Measurements from ENCODE around the gene LIG3.
"Not testable (repeated sequence)": the region's sequence is repeated elsewhere in the genome, so short reads cannot be mapped to it uniquely, and the experiment has no call there.

Gene LIG3

DNA sequence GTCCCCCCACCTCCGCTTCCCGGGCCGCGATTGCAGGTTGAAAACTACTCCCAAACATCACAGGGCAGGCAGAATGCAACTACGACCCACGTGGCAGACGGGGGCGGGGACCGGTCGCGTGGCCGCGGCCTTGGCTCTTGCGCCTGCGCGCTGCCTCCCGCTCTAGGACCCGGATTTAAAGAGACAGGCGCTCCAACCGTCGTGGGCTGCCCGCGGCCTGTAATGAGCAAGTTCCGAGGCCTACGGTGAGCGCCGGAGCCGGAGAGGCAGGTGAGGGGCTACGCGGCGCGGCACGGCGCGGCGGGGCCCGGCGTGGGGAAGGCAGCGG lies at the start of gene LIG3:
Gene LIG3 (plus strand): TSS at position 160 of the 328 bp plus-strand sequence. CDS start 2,494 bp downstream, outside the sequence.
- peak; percentile 94 for DNase-seq (ENCODE audit: low spot score)

GRCh38 chr17:34950780-34951179 lies 29.5 kb upstream of the LIG3 start:
- not testable (repeated sequence) for DNase-seq (ENCODE audit: low spot score)

GRCh38 chr17:34958438-34958837 lies 21.9 kb upstream of the LIG3 start:
- DNase-seq (ENCODE audit: low spot score), result no peak

DNA sequence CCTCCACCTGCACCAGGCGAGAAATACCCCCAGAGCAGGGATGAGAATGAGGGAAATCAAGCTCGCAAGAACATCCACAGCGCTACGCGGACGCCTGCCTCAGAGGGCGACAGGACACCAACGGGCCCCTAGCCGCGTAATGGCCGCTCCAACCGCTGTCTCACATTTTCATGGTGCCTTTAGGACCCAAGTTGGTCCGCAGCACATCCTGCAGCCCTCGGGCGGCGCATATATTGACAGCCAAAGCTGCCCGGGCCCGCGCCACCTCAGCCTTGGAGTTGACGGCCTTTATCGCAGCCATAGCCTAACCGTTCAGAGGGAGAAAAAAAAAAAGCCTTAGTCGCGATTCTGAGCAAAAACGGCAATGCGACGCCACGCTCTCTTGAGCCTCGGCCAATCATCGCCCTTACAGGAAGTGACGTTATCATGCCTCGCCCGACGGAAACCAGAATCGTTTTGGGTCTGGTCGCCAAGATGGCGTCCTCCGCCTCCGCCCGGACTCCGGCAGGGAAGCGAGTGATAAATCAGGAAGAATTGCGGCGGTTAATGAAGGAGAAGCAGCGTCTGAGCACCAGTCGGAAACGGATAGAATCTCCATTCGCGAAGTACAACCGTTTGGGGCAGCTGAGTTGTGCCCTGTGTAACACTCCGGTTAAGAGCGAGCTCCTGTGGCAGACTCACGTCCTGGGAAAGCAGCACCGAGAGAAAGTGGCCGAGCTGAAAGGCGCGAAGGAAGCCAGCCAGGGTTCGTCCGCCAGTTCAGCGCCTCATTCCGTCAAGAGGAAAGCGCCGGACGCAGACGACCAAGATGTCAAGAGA lies 19.0 kb upstream of the LIG3 start, which contains the start of the genes CCT6B and ZNF830:
Gene CCT6B (minus strand): TSS at position 368 of the 819 bp plus-strand sequence. CDS start 67 bp downstream, at position 301.
Gene ZNF830 (plus strand): TSS at position 448 of the 819 bp plus-strand sequence. CDS start 27 bp downstream, at position 475.
- peak; percentile 73 for DNase-seq (ENCODE audit: low spot score)

- no peak for DNase-seq (ENCODE audit: low spot score)
These were observed 6.1 kb upstream of the LIG3 start for GRCh38 chr17:34974179-34974578.

- no peak for DNase-seq (ENCODE audit: low spot score)
These were observed 5.2 kb upstream of the LIG3 start for GRCh38 chr17:34974794-34975785.

- DNase-seq (ENCODE audit: low spot score), result no peak
These were observed 1.2 kb upstream of the LIG3 start for GRCh38 chr17:34979153-34979552.

DNA sequence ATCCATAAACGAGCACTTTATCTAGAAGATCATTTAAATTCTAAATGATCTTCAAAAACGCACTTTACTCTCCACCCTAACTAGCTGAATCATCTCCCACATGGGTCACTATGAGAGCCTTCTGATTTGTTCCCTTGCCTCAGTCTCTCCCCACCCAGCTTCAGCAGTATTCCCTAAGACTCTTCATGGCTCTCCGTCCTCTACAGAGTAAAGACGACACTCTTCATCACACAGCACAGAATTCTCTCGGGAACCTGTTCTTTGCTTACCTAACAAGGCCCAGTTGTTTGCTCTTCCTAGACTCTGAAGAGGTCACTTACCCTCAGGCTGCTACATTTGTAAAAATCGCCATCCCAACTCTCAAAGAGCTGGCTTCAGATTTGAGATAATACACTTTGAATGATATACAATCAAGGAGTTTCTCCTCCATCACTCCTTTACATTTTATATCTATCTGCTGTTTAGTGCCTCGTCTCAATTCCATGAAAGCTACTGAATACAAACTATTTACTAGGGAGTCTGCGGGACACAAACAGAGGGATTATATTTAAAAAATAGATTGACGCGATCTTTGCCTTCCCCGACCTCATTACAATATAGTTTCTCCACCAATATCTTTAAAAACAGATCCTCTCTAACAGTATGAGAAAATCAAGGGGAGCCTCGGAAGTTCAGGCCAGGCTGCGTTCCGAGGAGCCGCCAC lies 511 bp upstream of the LIG3 start:
- no peak for DNase-seq (ENCODE audit: low spot score)

DNA sequence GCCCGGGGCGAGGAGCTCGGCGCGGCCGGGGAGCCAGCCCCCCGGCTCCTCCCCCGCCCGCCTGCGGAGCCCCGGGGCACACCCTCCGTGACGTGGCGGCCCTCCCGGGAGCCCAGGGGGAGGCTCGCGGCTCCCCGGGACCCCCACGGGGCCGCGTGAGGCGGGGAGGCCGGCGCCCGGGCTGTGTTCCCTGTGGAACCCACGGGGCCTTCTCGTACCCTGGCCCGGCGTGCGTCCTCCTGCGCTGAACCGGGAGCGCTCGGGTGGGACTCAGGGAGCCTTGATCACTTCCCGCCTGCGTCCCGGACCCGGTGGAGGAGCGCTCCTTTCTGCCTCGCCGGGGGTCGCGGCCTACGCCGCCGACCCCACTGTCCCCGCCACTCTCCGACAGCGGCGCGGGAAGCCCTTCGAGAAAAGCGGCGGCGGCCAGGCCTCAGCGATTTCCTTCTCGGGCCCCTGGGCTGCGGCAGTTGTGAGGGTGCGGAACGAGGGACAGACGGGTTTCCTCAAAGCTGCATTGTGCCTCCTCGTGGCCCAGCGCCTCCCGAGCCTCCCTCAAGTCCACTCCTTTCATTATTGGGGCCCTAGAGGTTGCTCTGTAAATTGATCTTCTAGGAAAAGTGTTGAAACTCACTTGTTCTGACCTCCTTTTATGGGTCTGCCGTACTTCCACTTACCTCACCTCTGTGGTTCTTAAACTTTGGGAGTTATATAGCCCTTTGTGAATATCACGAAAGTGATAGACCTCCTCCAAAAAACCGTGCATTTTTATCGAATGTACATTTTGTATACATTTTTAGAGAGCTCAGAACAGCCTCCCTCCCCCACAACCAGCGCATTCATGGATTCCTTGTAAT lies 597 bp downstream of the LIG3 start:
- DNase-seq (ENCODE audit: low spot score), result peak; percentile 85

GRCh38 chr17:34981538-34982241 lies 1.4 kb downstream of the LIG3 start:
- DNase-seq (ENCODE audit: low spot score), result peak; percentile 30

DNA sequence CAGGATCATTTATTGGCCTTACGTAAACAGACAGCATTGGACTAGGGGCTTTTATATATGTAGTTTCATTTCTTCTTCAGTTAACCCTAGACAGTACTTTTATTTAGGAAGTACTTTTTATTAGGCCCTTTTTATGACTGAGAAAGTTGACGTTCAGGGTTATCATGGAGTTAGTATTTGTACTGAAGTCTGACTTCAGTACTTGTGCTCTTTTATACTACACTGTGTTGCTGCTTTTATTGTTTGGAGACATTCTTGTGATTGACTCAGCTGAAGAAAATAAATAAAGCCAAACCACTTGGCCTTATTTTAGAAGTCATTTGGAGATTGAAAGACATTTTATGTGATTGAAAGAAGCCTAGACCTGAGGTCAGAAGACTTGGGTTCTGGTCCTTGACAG lies 6.9 kb downstream of the LIG3 start:
- no peak for DNase-seq (ENCODE audit: low spot score)

DNA sequence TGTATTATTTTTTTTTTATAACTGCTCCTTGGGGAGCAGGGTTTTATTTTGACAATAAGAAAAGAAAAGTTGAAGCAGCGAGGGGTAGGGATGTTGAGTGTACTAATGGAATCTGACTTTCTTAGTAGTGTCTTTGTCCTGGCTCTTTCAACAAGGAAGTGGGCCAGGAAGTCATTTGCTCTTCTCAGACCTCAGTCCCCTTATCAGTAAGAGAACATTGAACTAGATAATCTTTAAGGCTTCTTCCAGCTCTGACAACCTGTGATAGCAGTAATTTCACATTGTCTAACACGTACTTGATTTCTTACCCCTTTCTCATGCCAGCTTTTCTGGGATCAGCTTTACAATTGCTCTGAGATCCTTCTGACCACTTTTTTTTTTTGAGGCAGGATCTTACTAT lies 8.3 kb downstream of the LIG3 start:
- DNase-seq (ENCODE audit: low spot score), result no peak

- no peak for DNase-seq (ENCODE audit: low spot score)
These were observed 9.2 kb downstream of the LIG3 start for GRCh38 chr17:34989473-34989872.

DNA sequence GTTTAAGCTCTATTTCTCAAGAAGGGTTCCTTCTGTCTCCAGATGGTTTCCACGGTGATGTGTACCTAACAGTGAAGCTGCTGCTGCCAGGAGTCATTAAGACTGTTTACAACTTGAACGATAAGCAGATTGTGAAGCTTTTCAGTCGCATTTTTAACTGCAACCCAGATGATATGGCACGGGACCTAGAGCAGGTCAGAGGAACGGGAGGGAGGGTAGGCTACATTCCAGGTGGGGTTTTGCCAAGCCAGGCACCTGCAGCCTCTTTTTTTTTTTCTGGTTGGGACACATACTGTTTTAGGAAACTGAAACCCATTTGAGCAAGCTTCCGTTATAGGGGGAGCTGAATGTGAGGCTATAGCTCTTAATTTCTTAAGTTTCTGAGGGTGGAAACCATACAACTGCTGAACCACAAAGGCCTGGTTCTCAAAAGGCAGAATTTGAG lies 10.6 kb downstream of the LIG3 start:
- no peak for DNase-seq (ENCODE audit: low spot score)

- no peak for DNase-seq (ENCODE audit: low spot score)
These were observed 11.3 kb downstream of the LIG3 start for GRCh38 chr17:34991606-34992005.

DNA sequence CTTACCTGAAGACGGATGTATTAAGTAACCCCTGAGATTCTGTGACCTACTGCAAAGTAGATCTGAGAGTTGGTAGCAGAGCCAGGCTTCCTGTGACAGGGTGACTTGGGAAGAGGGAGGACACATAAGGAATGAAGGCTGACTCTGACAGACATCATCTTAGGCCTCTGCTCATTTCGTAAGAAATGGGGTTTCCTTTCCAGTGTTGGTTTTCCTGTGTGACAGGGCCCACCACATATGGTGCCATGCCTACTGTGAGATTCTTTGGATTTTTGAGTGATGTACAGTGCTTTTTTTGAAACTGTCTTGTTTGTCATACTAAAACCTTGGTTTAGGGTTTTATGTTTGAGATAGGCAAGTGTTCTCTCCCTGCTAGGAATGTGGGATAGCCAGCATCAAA lies 12.7 kb downstream of the LIG3 start:
- no peak for DNase-seq (ENCODE audit: low spot score)

GRCh38 chr17:34996422-34997285 lies 16.3 kb downstream of the LIG3 start:
- DNase-seq (ENCODE audit: low spot score), result no peak

- DNase-seq (ENCODE audit: low spot score), result no peak
These were observed 17.1 kb downstream of the LIG3 start for GRCh38 chr17:34997355-34997862.

GRCh38 chr17:34998205-34998604 lies 17.9 kb downstream of the LIG3 start:
- DNase-seq (ENCODE audit: low spot score), result peak; percentile 91
